Fibroblast of peridontal ligament (primary cell): ENCODE results near the gene IGDCC3.
"Not testable (repeated sequence)": the region's sequence is repeated elsewhere in the genome, so short reads cannot be mapped to it uniquely, and the experiment has no call there.

Experiments used
- DNase-seq: peaks from one replicate; pipeline ENCODE4 v3.0.0-alpha.2; 2010; ENCODE audit errors: extremely low read depth

The IGDCC3 gene

DNA sequence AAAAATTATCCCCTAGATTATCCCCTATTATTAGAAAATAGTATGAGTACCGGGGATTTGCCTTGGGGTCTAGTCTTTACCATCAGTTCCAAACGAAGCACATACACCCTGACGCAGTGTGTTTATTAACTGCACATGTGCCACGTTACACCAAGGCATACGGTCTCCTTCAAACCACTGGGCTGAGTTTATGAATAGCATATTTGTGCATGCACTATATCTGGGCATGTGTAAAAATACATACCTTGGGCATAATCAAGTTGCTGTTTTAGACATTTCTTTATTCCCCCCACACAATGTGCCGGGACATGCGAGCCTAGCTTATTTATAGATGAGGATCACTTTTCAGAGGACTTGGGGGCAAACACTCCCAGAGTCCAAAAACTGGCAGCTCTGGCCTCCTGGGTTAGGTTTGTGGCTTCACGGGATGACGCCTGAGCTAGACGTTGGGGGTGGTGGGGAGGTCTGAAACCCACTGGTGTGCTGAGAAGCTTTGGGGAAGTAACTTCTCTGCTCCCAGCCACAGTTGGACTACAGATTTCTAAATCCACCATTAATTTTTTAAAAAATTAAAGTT is 28.7 kb upstream of the IGDCC3 start:
- no peak for DNase-seq

DNA sequence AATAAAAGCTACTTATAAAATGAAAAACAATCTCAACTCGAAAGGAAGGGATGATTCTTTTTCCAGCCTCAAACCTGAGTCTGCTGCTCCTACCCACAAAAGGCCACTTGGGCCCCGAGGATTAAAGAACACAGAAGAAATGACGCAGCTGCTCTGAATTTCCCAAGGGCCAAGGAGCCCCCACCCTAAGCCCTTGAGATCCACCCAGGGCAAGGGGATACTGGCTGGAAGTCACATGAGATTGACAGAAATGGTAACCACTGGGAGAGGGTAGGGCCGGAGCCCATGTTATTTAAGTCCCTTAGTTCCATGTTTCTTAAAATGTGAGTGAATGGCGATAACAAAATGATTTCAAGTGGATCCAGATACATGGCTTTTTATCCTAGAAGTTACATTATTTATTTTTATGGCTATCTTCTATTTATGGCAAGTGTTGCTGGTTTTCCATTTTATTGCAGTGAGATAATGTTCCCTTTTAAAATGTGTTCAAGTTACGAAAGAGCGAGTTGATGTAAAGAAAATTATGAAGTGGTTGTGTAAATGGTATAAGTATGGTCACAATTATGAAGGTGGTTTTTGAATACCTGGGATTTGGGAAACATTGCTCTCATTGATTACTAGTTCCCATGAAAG is 28.1 kb upstream of the IGDCC3 start:
- DNase-seq: no peak

DNA sequence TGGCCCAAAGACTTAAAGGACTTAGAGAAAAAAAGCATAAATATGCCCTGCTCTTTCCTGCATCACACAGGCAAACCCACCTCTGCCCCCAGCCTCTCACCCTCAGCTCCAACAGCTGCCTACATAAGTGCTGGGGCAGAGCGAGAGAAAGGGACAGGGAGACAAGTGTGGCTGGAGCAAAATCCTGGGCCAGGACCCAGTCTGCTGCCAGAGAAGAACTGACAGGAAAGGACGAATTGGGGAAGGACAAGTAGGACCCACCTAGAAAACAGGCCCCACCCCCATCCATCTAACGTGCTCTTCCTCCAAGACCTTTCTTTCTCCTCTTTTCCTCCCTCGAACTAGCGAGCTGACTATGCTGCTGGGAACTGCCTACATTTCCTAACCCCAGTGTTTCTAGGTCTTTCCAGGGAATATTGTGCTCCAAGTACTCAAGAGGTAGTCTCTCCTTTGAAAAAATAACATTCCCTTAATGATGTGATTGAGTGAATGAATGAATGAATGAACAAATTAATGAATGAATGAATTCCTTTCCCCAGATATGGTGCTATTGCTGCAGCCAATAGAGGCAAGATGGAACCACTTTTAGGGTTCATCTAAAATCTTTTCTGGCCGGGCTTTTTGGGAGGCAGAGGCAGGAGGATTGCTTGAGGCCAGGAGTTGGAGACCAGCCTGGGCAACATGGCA is 26.5 kb upstream of the IGDCC3 start:
- DNase-seq: no peak

DNA sequence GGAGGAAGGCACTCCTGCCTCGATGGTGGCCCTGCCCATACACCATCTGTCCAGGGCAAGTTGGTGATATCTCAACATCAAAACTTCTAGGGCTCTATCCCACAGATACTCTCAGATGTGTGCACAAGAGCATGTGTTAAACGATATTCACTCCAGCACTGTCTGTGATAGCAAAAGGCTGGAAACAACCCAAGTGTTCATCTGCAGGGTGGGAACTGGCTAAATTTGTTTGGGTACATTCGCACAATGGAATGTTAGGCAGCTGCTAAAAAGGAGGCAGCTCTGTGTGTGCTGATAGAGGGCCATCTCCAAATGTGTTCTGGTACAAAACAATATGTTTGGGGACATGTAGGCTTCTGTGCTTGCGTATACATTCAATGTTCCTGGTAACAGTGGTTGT is 25.2 kb upstream of the IGDCC3 start:
- no peak for DNase-seq

DNA sequence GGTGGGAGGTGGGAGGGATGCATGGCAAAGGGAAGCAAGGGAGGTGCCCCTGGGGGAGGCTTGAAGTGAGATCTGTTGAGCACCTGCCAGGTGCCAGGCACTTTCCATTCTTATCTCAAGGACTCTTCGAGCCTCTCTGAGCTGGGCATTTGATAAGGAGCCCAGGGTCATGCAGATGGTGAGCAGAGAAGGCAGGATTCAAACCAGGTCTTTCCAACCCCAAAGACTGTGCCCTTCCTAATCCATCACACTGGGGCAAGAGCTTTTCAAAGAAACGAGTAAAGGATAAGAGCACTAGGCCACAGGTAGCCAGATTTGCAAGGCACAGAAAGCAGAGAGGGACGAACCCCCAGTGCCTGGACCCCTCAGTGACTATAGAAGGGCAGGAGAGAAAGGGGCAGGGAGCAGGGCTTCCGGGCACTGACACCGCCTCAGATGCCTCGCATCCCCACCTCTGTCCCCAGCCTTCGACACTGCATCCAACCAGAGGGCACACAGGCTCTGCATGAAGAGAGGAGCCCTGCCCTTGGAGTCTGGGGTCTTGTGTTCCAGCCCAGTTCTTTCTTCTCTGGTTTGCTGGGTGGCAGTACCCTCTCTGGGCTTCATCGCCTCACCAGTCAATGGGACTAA is 23.9 kb upstream of the IGDCC3 start:
- no peak for DNase-seq

DNA sequence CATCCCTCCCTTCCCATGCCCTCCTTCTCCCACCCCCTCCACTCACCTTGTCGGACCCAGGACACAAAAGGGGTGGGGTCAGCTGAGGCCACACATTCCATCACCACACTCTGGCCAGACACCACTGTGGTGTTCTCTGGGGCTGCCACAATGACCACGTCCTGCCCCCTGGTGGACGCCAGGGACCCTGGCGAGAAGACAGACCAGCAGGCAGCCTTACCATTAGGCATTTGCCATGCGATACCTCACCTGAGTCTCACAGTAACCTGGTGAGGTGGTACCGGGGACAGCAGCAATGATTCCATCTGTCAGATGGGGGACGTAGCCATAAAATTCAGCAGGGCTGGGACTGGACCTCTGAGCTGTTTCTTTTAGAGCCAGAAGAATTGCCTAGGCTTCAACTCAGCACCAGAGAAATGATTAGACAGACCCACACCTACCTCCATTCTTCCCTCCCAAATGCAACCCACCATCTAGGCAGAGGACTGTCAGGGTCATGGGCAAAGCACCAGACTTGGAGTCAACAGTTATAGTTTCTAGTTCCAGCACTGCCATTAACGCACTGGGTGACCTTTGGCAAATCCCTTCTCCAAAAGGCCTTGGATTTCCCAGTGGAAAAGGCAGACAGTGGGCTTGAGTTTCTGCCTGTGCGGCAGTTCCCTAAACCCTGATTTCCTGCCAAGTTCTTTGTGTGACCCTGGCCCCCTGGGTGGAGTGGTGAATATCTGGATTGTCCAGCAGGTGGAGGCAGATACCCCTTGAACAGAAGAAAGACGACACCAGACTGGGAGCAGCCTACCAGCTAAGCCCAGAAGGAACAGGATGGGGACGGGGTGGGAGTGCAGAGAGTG is 23.2 kb upstream of the IGDCC3 start:
- peak; percentile 76 for DNase-seq

DNA sequence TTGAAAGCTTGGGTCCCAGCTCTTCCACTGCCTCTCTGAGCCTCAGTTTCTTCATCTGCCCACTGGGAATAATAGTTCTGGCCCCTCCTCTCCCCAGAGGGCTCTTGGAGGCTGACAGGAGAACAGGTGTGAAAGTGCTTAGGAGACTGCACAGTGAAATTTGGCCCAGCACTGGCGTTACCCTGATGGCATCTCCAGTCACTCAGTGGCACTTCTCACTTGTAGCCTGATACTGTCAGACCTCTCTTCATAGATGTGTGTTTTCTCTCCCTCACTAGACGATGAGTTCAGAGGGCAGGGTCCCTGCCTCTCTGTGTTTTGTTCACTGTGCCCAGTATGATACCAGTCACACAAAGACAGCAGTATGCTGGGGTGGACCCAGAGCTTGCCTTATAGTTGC is 22.2 kb upstream of the IGDCC3 start:
- no peak for DNase-seq

DNA sequence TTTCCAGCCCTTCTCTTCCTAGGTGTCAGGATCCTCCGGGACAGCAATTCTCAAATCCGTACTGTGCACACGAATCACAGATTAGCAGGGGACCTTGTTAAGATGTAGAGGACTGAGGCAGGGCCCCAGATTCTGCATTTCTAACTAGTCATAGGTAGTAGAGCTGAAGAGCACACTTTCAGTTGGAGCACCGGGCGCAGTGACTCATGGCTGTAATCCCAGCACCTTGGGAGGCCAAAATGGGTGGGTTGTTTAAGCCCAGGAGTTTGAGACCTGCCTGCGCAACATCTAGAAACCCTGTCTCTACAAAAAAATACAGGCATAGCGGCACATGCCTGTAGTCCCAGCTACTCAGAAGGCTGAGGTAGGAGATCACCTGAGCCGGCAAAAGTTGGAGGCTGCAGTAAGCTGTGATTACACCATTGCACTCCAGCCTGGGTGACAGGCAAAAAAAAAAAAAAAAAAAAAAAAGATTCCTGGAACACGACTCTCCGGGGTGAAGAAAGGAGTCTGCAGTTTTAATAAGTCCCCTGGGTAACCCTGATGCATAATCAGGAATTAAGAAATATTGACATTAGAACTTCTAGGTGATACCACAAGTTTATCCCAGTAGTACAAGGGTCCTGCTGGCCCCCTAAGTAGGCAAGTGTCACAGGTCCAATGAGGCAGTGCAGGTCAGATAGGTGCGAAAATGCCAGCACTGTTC is 21.4 kb upstream of the IGDCC3 start:
- no peak for DNase-seq

DNA sequence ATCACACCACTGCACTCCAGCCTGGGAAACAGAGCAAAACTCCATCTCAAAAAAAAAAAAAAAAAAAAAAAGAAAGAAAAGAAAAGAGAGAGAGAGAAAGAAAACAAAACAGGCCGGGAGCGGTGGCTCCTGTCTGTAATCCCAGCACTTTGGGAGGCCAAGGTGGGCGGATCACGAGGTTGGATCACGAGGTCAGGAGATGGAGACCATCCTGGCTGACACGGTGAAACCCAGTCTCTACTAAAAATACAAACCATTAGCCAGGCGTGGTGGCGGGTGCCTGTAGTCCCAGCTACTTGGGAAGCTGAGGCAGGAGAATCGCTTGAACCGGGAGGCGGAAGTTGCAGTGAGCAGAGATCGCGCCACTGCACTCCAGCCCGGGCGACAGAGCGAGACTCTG is 20.7 kb upstream of the IGDCC3 start:
- DNase-seq: not testable (repeated sequence)

DNA sequence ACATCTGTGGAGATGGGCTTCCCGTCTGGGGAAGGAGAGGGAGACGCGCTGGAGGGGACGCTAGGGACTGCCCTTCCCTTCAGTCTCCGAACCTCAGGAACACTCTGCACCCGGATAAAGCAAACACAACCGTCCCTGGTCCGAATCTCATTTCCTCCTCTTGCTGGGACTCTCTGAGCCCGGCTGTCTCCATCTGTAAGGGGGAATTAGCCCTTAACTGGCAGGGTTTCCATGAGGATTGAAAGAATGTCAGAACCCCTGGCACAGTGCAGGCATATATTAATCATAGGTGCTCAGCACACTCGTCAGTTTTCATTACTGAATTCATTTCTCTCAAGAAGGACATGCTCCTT is 19.1 kb upstream of the IGDCC3 start:
- no peak for DNase-seq

DNA sequence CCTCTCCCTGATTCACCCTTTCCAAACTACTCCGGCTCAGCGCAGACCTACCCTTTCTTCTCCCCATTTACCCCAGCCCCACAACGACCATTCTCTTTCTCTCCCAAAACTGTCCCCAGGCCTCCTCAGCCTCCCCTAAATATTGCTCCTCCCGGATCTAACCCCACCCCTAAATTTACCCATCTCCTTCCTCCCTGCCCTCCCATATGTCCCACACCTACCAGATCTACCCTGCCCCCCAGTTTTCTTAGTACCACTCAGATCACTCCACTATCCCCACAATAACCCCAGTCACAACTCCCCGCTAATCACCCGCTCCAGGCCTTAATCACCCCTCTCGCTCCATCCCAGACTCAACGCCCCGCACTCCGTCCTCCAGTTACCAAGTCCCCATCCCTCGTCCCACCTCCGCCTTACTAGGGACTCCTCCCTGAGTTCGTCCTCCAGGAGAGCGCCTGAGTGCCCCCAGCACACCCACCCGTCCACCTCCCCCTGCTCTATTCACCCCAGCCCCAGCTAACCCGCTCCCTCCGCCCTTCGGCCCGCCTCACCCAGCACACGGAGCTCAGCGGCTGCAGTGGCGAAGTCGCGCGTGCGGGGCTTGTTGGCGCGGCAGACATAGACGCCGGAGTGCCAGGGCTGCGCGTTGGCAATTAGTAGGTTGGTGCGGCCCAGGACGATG is 18.6 kb upstream of the IGDCC3 start:
- DNase-seq: no peak

DNA sequence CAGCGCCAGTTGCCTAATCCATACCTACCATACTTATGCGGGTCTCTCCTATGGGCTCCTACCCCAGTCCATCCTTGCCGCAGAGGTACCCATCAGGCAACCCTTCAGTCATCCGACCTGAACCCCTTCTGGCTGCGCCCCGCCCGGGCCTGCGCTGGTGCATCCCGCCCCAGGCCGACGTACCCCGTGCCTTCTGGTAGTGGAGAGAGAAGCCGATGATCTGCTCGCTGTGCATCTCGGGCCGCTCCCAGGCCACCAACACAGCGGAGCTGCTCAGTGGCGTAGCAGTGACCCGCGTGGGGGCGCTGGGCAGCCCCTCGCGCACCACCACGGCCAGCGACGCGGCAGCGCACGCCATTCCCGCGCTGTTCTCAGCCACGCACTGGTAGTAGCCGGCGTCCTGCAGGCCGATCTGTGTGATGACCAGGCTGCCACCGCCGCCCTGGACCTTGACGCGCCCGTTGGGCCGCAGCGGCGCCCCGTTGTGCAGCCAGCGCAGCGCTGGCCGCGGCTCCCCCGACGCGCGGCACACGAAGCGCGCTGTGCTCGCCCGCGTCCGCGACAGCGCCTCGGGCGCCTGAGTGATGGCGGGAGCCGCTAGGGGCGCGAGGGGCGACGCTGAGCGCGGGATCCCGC is 17.9 kb upstream of the IGDCC3 start:
- DNase-seq: no peak

DNA sequence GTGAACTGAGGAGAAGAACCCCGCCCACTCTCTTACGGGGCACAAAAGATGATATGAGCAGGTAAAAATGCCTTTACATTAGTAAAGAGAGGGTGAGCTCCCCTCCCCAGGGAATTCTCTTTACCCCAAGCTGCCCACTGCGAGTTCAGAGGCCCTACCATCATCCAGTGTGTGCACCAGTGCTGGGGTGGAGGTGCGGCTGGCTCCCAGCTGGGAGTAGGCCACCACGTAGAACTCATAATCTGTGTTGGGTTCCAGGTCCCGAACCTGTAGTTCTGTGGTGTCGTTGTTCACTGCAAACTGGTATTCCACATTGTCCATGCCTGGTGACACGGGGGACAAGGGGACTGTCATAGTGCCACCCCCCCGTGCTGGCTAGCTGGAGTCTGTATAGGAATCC is 17.1 kb upstream of the IGDCC3 start:
- DNase-seq: no peak

DNA sequence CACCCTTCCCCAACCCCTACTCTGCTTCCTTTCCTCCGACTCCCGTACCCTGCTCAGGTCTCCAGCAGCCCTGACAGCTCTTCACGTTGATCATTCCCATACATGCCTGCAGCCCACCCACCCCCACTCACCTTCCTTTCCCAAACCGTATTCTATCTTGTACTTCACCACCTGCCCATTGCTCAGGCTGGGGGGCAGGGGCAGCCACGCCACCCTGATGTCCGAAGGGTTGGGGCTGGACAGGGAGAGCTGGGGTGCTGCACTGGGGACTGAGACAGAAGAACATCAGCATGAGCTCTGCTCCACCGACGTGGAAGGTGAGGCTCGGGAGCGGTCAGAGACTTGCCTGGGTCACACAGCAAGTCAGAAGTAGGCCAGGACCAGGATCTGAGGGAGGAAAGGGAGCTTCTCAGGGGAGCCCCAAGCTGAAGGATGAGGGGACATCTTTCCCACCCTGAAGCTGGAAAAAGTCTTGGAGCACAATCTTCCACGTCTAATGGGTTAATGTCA is 16.5 kb upstream of the IGDCC3 start:
- DNase-seq: no peak

DNA sequence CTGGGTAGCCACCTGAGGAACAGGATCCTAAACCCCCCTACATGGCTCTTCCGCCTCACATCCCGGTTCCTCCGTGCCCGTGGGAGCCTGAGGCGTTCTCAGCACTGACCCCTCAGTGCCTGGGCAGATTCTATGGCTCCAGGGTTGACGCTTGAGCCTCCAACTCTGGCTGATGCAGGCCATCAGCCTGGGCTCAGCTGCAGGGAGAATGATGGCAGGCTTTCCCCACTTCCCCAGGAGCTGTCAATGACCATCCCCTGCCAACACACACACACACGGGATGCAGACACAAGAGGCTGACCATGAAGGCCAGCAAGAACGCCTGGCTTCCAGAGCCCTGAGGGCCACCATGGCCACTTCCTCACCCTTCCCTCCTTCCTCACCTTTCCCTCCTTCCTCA is 15.8 kb upstream of the IGDCC3 start:
- DNase-seq: no peak

DNA sequence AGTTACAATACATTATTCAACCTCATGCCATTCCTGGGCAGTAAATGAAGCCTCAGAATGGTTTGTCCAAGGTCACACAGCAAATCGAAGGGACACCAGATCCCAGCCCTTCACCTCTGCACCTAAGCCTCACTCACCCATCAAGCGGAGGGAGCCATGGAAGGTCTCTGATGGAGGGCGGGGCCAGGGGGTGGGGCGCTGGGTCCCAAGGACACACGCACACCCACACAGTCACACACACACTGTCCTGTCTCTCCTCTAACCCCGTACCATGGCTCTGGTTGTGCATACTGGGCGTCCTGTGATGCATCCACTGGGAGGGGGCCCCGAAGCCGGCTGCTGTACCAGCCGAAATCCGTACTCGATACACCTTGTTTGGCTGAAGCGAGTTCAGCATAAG is 15.3 kb upstream of the IGDCC3 start:
- no peak for DNase-seq

DNA sequence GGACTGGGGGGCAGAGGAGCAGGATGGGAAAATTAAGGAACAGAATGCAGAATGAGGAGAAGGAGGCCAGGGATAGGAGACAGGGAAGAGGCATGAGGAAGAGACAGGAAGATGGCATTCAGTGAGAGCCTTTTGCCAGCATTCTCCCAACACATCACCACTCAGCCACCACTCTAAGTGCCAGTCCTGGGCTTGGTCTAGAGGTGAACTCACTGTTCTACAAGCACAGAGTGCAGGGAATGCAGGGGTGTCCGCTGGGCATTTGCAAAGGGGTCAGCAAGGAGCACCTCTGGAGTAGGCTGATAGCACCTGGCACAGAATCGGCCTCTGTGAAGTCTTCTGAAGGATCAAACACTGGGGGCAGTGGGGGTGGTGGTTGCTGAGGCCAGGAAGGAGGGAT is 14.6 kb upstream of the IGDCC3 start:
- no peak for DNase-seq

DNA sequence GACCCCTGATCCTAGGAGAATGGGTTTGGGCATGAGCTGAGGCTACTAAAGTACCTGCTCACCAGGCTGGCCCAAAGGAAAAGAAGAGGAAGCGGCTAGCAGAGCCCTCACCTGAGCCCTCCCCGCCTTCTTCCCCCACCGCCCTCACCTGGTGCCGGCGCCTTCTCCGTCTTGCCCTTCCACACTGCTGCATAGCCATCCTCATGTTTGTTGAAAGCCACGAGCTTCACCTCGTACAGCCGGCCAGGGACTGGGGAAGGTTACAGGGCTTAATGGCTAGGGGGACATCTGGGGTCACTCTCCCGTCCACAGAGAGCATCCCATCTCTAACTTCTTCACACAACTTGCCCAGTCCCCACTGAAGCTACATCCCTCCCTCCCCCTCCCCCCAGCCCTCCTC is 13.9 kb upstream of the IGDCC3 start:
- DNase-seq: no peak

DNA sequence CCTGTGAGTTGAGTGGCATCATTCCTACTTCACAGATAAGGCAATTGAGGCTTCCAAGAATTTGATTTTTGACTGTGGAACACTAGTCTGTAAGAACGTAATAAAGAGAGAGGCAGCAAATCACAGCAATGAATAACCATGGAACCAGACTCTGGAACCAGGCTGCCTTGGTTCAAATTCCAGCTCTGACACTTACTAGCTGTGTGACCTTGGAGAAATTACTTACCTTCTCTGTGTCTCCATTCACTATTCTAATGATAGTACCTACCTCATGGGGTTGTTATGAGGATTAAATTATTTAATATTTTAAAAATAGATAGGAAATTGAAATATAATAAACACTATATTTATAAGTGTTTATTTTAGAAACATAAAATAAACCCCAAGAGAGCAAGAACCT is 12.6 kb upstream of the IGDCC3 start:
- DNase-seq: no peak

DNA sequence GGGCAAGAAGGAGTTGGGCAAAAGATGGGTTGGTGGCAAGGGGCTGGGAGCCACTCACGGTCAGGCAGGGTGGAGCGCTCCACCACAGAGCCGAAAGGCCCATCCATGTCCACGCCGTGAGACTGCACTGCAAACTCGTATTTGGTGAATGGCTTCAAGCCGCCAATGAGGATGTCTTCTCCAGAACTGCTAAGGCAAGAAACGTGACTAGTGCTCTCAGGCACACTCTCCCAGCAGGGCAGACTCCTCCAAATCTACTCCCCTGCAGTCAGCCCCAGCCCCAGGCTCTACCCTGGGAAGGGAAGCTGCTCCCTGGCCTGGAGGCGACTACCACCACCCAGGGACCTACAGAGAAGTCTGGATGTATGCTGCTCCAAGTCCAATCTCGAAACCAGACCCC is 11.4 kb upstream of the IGDCC3 start:
- DNase-seq: no peak
